HepG2 (cell line): ENCODE results near the gene TOM1L1. TPM values are rescaled to one million over a fixed set of nuclear protein-coding genes. Genes with fewer than 3 reads are reported as not detected.

Source experiments
- CBX1 ChIP-seq: IDR thresholded peaks from one replicate; pipeline ENCODE4 v1.6.1; 2016; ENCODE audit warnings: antibody characterized with exemption, low read depth
- CC2D1A ChIP-seq: sonication (generic); formaldehyde crosslinking; IDR thresholded peaks from 2 replicates; pipeline ENCODE4 v1.8.1; 2023; ENCODE audit warnings: mild to moderate bottlenecking, missing genetic modification reagents
- GATAD2A ChIP-seq: IDR thresholded peaks from 2 replicates; pipeline ENCODE4 v1.6.1; 2016
- HNRNPH1 ChIP-seq: fragments of 200-400 bp; formaldehyde crosslinking; optimal IDR thresholded peaks from 2 replicates; pipeline ENCODE3; 2017; ENCODE audit warnings: mild to moderate bottlenecking, low read depth, low read length
- KAT8 ChIP-seq: IDR thresholded peaks from 2 replicates; pipeline ENCODE4 v1.6.1; 2016; ENCODE audit warnings: missing genetic modification reagents, missing compliant biosample characterization
- MIXL1 ChIP-seq: IDR thresholded peaks from 2 replicates; pipeline ENCODE4 v1.6.1; 2016
- MTERF4 ChIP-seq: sonication (generic); formaldehyde crosslinking; IDR thresholded peaks from 2 replicates; pipeline ENCODE4 v1.8.0; 2023; ENCODE audit warnings: mild to moderate bottlenecking, missing genetic modification reagents
- NFATC3 ChIP-seq: sonication (generic); formaldehyde crosslinking; IDR thresholded peaks from 2 replicates; pipeline ENCODE4 v1.5.1; 2020; ENCODE audit warnings: mild to moderate bottlenecking, missing genetic modification reagents
- NFE2L1 ChIP-seq: sonication (generic); formaldehyde crosslinking; IDR thresholded peaks from 2 replicates; pipeline ENCODE4 v1.4.0; 2020; ENCODE audit warnings: missing genetic modification reagents, mild to moderate bottlenecking, borderline replicate concordance
- PBX3 ChIP-seq: sonication (generic); formaldehyde crosslinking; IDR thresholded peaks from 2 replicates; pipeline ENCODE4 v1.8.1; 2023; ENCODE audit warnings: missing genetic modification reagents, inconsistent platforms, borderline replicate concordance
- RBM22 ChIP-seq: fragments of 200-400 bp; formaldehyde crosslinking; optimal IDR thresholded peaks from 2 replicates; pipeline ENCODE3; 2017; ENCODE audit warnings: mild to moderate bottlenecking, low read length, moderate library complexity
- RBM39 ChIP-seq: fragments of 200-400 bp; formaldehyde crosslinking; IDR thresholded peaks from one replicate; pipeline ENCODE4 v1.6.1; 2018; ENCODE audit warnings: antibody characterized with exemption, mild to moderate bottlenecking, low read depth, low read length; ENCODE audit not compliant: poor library complexity, severe bottlenecking
- SATB2 ChIP-seq: sonication (generic); formaldehyde crosslinking; IDR thresholded peaks from 2 replicates; pipeline ENCODE4 v1.5.0; 2020; ENCODE audit warnings: missing genetic modification reagents
- SOX5 ChIP-seq: IDR thresholded peaks from 2 replicates; pipeline ENCODE4 v1.6.1; 2016; ENCODE audit warnings: borderline replicate concordance
- STAT5B ChIP-seq: sonication (generic); formaldehyde crosslinking; IDR thresholded peaks from 2 replicates; pipeline ENCODE4 v1.4.0; 2020; ENCODE audit warnings: missing genetic modification reagents
- TOE1 ChIP-seq: sonication (generic); formaldehyde crosslinking; IDR thresholded peaks from 2 replicates; pipeline ENCODE4 v1.4.0; 2020; ENCODE audit warnings: mild to moderate bottlenecking, missing genetic modification reagents
- ZNF281 ChIP-seq: sonication (generic); formaldehyde crosslinking; IDR thresholded peaks from 2 replicates; pipeline ENCODE4 v1.4.0; 2020; ENCODE audit warnings: missing genetic modification reagents, borderline replicate concordance
- ZNF282 ChIP-seq: fragments of 450-650 bp; IDR thresholded peaks from 2 replicates; pipeline ENCODE4 v1.6.1; 2018; ENCODE audit not compliant: partially characterized antibody
- ZNF292 ChIP-seq: sonication (generic); formaldehyde crosslinking; IDR thresholded peaks from 2 replicates; pipeline ENCODE4 v1.8.1; 2022; ENCODE audit warnings: mild to moderate bottlenecking, low read depth, missing genetic modification reagents, borderline replicate concordance
- ZNF605 ChIP-seq: sonication (generic); formaldehyde crosslinking; IDR thresholded peaks from 2 replicates; pipeline ENCODE4 v1.8.0; 2022; ENCODE audit warnings: mild to moderate bottlenecking, missing genetic modification reagents
- ZNF629 ChIP-seq: sonication (generic); formaldehyde crosslinking; conservative IDR thresholded peaks from 2 replicates; pipeline ENCODE4 v1.5.0; 2020; ENCODE audit warnings: missing genetic modification reagents
- ZNF678 ChIP-seq: sonication (generic); formaldehyde crosslinking; IDR thresholded peaks from 2 replicates; pipeline ENCODE4 v1.4.0; 2020; ENCODE audit warnings: mild to moderate bottlenecking, missing genetic modification reagents
- ZNF737 ChIP-seq: sonication (generic); formaldehyde crosslinking; IDR thresholded peaks from 2 replicates; pipeline ENCODE4 v1.5.0; 2020; ENCODE audit warnings: missing genetic modification reagents, mild to moderate bottlenecking, borderline replicate concordance
- ZNF883 ChIP-seq: sonication (generic); formaldehyde crosslinking; IDR thresholded peaks from 2 replicates; pipeline ENCODE4 v1.5.1; 2020; ENCODE audit warnings: mild to moderate bottlenecking, missing genetic modification reagents; ENCODE audit errors: not compliant biosample characterization
- polyA plus RNA-seq, 8 experiments: library from polyadenylated mRNA; depleted of rRNA in 3 of 8; stranded (reverse) in 7 of 8; unstranded in 1 of 8; fragments of >200 nt; fragmentation: Illumina TruSeq in 4 of 8; extraction: Trizol in 4 of 8; gene quantifications; 2 replicates each; pipeline versions ENCODE4 v1.2.1 to v1.2.3, GENCODE V29; 2011 to 2016; ENCODE audit warnings: low read depth in 4 of 8, missing spikeins in 1 of 8, mixed read lengths in 1 of 8; ENCODE audit not compliant: insufficient read depth in 1 of 8
- total RNA-seq, 5 experiments: library from RNA; depleted of rRNA; stranded (reverse); fragments of >200 nt; fragmentation: Illumina TruSeq; extraction: Trizol; gene quantifications; 2 replicates each; pipeline ENCODE4 v1.2.3, GENCODE V29; 2016; ENCODE audit warnings: low read depth in 1 of 5
- TF ChIP-seq, protein P1 (sequence below): IDR thresholded peaks from 2 replicates; pipeline ENCODE4 v1.6.1; 2016

The TOM1L1 gene
- total and polyA plus RNA-seq, 2 of the 13 experiments (the other 11 are each of a cell fraction or from before 2014, with no cell fraction given): 45.3 to 51.3 TPM

DNA sequence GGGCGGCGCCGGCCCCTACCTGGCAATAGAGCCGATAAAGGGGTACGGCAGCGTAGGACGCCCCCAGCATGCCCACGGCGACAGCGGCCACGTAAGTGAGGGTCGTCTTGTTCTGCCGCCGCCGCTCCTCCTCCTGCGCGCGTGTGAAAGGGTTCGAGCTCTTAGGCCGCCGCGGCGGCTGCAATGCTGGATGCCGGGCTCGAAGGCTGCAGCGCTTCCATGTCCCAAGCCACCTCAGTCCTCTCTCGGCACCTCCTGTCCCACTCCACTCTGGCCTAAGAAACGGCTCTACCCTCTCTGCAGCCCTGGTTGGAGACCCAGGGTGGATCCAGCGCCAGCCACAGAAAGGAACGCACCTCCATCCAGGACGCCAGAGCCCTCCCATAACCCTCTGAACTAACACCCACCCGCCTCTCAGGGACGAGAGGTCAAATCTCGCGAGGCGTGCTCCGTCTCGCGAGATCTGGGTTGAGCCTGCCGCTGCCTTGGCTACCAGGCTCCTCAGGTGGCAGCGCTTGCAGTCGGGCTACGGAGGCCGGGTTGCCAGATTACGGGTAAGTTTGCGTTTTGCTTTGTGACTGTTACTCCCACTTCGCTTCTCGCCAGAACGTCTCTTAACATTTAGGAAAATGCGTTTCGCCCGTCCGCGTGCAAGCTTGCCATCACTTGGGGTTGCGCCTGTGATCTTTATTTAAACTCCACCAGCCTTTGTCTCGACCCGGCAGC is 67.8 kb downstream of the TOM1L1 start, which contains the start of the genes COX11 and STXBP4 (continued):
- no peak; the same call in 1 of the 2 replicates for TF ChIP-seq PBX3 (CRISPR knock-in tag)
- no peak for TF ChIP-seq ZNF678 (CRISPR knock-in tag)
- TF ChIP-seq SOX5: peak; percentile 33; the same call in 1 of the 2 replicates
- peak; percentile 92 for TF ChIP-seq RBM22
- TF ChIP-seq RBM39: peak; percentile 95
- TF ChIP-seq ZNF282: peak; percentile 79
- peak; percentile 99 for TF ChIP-seq HNRNPH1
- peak; percentile 88 for TF ChIP-seq KAT8 (CRISPR knock-in tag)
- TF ChIP-seq ZNF629: no peak
- peak; percentile 80 for TF ChIP-seq GATAD2A
- peak; percentile 15; the same call in 1 of the 2 replicates for TF ChIP-seq ZNF281 (CRISPR knock-in tag)
- TF ChIP-seq NFE2L1 (CRISPR knock-in tag): no peak
- 0 out of 2 replicates have a peak, but pooled peaks have one; percentile 32 for TF ChIP-seq TOE1 (CRISPR knock-in tag)
- 0 out of 2 replicates have a peak, but pooled peaks have one; percentile 50 for TF ChIP-seq MTERF4 (CRISPR knock-in tag)
- no peak; the same call in 1 of the 2 replicates for TF ChIP-seq ZNF737 (CRISPR knock-in tag)
- TF ChIP-seq, protein P1, sequence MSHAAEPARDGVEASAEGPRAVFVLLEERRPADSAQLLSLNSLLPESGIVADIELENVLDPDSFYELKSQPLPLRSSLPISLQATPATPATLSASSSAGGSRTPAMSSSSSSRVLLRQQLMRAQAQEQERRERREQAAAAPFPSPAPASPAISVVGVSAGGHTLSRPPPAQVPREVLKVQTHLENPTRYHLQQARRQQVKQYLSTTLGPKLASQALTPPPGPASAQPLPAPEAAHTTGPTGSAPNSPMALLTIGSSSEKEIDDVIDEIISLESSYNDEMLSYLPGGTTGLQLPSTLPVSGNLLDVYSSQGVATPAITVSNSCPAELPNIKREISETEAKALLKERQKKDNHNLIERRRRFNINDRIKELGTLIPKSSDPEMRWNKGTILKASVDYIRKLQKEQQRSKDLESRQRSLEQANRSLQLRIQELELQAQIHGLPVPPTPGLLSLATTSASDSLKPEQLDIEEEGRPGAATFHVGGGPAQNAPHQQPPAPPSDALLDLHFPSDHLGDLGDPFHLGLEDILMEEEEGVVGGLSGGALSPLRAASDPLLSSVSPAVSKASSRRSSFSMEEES (CRISPR knock-in tag): peak; percentile 72
- 0 out of 2 replicates have a peak, but pooled peaks have one; percentile 4 for TF ChIP-seq CC2D1A (CRISPR knock-in tag)
- TF ChIP-seq CBX1: peak; percentile 82
- peak; percentile 75; the same call in 1 of the 2 replicates for TF ChIP-seq NFATC3 (CRISPR knock-in tag)
- peak; percentile 35 for TF ChIP-seq ZNF883 (CRISPR knock-in tag)
- 0 out of 2 replicates have a peak, but pooled peaks have one; percentile 51 for TF ChIP-seq MIXL1 (CRISPR knock-in tag)
- TF ChIP-seq ZNF292 (CRISPR knock-in tag): peak; percentile 92
- TF ChIP-seq SATB2: no peak
- TF ChIP-seq ZNF605 (CRISPR knock-in tag): peak; percentile 88
- TF ChIP-seq STAT5B: no peak; the same call in 1 of the 2 replicates
